ENCODE results near the gene DAW1.
A peak's percentile ranks its signal among the peaks of the same experiment; 100 is the strongest.
"Not testable (repeated sequence)": the region's sequence is repeated elsewhere in the genome, so short reads cannot be mapped to it uniquely, and the experiment has no call there.

Gene DAW1

GRCh38 chr2:227914362-227914761 is 42.9 kb downstream of the DAW1 start:
- DNase-seq (ENCODE audit: low read depth), result no peak

DNA sequence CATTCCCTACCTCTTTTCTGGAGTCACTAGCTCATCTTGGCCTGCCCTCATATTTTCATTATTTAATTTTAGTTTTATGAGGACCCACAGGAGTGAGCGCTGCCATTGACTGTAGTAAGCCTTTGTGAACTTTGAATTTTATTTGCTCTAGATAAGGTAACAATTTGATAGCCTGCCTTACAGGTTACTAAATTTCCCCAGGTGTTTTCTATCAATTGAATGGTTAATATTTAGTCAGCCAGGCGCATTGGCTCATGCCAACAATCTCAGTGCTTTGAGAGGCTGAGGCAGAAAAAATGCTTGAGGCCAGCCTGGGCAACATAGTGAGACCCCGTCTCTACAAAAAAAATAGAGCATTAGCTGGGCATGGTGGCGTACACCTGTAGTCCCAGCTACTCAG is 50.2 kb downstream of the DAW1 start:
- DNase-seq (ENCODE audit: low read depth), result no peak

GRCh38 chr2:227932001-227932400 is 60.6 kb downstream of the DAW1 start:
- DNase-seq (ENCODE audit: low read depth), result no peak

DNA sequence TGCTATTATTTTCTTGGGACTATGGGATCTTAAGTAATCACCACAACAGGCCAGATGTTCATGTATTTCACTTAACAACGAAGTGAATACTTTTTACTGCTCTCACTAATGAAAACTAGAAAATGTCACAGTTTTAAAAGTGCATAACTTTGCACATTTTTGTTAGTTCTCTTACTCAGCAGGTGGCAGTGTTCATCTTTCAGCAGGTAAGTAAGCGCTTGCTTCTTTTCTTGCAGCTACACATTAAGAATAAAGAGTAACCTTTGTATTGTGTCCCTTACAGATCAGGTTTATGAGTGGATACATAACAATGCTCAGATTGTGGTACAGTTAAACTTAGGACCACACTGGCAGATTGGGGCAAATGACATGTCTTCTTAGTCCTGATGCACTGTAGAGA is 61.0 kb downstream of the DAW1 start:
- no peak for DNase-seq (ENCODE audit: low read depth)

DNA sequence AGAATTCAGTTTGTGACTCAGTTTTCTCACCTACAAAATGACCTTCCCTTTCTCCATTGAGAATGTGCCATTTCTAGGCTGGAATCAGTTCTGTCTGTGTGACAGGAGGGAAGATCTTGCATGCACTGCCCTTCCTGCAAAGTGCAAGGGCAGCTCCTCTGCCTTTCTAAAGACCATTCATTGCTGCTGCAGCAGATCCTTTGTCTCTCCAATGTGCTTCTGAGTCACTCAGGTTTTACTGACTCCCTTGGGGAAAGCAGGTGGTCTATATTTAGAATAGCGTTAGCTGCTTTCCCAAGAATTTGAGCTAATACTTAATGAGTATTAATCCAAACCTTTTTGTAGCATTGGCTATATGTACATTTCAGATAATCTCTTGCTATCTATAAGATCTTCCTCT is 62.5 kb downstream of the DAW1 start:
- DNase-seq (ENCODE audit: low read depth), result no peak

- DNase-seq (ENCODE audit: low read depth), result not testable (repeated sequence)
These were observed 64.8 kb downstream of the DAW1 start for GRCh38 chr2:227936249-227936648.

GRCh38 chr2:227939271-227940027 is 68.0 kb downstream of the DAW1 start:
- peak; percentile 26 for DNase-seq (ENCODE audit: low read depth)

DNA sequence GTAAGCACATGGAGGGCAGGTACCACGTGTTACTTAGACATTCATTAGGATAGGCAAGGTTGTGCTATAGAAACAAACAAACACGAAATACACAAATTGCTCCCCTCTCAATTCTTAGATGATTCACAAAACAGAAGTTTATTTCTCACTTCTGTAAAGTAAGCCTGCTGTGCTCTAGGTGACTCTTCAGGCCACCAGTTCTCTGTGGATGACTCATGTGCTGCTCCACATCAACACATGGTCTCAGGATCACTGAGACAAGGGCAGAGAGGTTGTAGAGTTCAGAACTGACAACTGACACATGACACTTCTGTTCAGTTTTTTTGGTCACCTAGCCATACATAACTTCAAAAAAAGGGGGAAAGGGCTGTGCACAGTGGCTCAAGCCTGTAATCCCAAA is 70.6 kb downstream of the DAW1 start:
- no peak for DNase-seq (ENCODE audit: low read depth)

- no peak for DNase-seq (ENCODE audit: low read depth)
These were observed 71.5 kb downstream of the DAW1 start for GRCh38 chr2:227942965-227943364.

DNA sequence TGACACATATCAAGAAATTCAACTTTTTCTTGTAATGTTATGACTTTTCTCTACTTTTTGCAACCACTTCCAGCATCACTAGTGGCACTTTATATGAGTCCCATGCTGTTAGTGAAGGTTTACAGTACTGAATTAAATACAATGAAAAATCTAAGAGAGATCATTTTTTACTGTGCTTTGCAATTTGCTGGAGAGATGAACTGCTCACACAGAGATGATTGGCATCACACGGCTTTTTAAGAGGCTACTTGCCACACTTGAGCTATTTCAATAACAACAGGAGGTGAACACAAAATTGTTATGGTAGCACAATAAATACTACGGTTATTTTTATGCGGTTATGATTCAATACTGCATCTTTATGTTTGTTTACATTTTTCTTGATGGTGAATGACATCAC is 88.9 kb downstream of the DAW1 start:
- no peak for DNase-seq (ENCODE audit: low read depth)

- no peak for DNase-seq (ENCODE audit: low read depth)
These were observed 100.3 kb downstream of the DAW1 start for GRCh38 chr2:227971619-227972230.

DNA sequence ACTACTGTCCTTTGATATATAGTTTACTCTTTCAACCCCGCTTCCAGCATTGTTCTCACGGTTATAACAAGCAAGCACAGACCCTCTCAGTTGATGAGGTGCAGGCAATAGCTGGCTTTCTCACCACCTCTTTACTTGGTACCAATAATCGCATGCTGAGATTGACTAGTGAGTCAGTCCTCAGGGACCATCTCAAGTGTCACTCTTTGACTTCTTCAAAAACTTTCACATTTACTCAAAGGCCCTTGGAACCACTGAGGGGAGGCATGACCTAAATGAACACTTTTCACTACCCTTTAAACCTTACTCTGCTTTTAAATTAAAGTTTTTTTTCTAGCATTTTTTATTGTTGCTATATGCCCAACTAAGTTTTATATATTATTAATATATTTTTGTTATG is 101.8 kb downstream of the DAW1 start:
- no peak for DNase-seq (ENCODE audit: low read depth)

Data from fibroblast of gingiva (primary cell).